BLaER1 (cell line): ENCODE measurements around the gene INO80.

ENCODE experiments used
- H3K27ac ChIP-seq: shearing (Covaris generic); formaldehyde crosslinking; 2 replicates; pipeline ENCODE4 v1.8.1; 2022
- H3K27me3 ChIP-seq: shearing (Covaris generic); formaldehyde crosslinking; 2 replicates; pipeline ENCODE4 v1.8.1; 2022
- H3K36me3 ChIP-seq: shearing (Covaris generic); formaldehyde crosslinking; 2 replicates; pipeline ENCODE4 v1.8.1; 2022
- H3K4me1 ChIP-seq: shearing (Covaris generic); formaldehyde crosslinking; 2 replicates; pipeline ENCODE4 v1.8.1; 2022
- H3K4me2 ChIP-seq: shearing (Covaris generic); formaldehyde crosslinking; 2 replicates; pipeline ENCODE4 v1.8.1; 2022
- H3K4me3 ChIP-seq: shearing (Covaris generic); formaldehyde crosslinking; 2 replicates; pipeline ENCODE4 v1.8.1; 2022
- H3K9ac ChIP-seq: shearing (Covaris generic); formaldehyde crosslinking; 2 replicates; pipeline ENCODE4 v1.8.1; 2022
- H3K9me3 ChIP-seq: shearing (Covaris generic); formaldehyde crosslinking; 2 replicates; pipeline ENCODE4 v1.8.1; 2022
- H4K20me1 ChIP-seq: shearing (Covaris generic); formaldehyde crosslinking; 2 replicates; pipeline ENCODE4 v1.8.1; 2022
- Cebpa-rat ChIP-seq: shearing (Covaris generic); IDR thresholded peaks from 2 replicates; pipeline ENCODE4 v1.8.1; 2022

INO80 gene

DNA sequence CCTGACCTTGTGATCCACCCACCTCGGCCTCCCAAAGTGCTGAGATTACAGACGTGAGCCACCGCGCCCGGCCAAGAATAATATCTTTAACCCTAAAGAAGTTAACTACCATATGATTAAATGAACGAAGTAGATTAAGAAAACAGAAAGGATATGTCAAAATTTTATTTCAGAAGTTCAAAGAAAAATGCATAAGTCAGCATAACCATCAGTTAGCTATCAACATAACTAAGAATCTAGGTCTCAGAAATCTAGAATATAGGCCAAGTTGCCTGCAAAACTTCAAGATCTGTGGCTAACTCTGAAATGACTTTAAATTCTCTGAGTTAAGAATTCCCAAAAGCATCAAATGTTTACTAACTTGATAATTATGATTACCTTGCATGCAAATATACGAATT lies 38.0 kb downstream of the INO80 start:
- no peaks in the 10 kb centered on the region for H3K9me3 ChIP-seq
- H3K27me3 ChIP-seq: no peaks in the 10 kb centered on the region
- peaks cover 96% of the 10 kb centered on the region for H3K36me3 ChIP-seq
- no peak overlapping the region for H3K4me3 ChIP-seq
- H3K9ac ChIP-seq: no peak overlapping the region
- H3K4me2 ChIP-seq: peak overlapping the region; percentile 60
- TF ChIP-seq Cebpa-rat: no peak
- H3K4me1 ChIP-seq: peaks cover 40% of the 10 kb centered on the region
- no peaks in the 10 kb centered on the region for H4K20me1 ChIP-seq
- peak overlapping the region; percentile 77; the same call in 1 of the 2 replicates for H3K27ac ChIP-seq

DNA sequence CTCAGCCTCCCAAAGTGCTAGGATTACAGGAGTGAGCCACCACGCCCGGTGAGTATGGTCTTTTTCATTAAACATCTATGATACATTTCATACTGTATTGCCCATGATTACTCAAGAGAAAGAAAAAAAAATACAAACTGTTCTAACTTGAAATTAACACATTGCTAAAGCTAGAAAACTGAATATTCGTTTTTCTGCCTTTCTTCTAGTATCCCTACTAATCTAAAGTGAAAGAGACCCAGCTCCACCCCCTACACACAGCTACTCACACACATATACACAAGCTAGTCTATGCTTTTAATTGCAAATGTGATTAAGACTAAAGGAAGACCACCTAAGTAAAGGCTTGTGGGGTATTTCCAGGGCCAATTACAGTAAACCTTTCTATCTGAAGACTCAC lies 43.1 kb downstream of the INO80 start:
- Histone ChIP-seq H3K27ac (no peak overlapping the region), H3K36me3 (peaks cover 96% of the 10 kb centered on the region), H3K27me3 (no peaks in the 10 kb centered on the region)

DNA sequence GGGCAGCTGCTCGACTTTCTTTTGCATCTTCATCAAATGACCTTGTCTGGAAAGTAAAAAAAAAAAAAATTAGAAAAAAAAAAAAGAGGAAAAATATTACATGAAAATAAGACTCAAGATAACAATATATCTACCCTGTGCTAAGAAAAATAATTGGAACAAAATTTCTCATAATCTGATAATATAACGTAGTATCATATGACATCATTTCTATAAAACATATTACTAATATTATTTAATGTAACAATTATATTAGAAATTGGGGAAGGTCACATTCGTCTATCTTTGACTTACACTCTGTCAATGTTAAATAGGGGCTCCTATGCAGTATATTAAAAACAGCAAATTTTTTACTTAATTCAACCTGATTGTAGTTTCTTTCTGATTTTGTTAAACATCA lies 44.1 kb downstream of the INO80 start:
- no peak for TF ChIP-seq Cebpa-rat
- no peak overlapping the region for H3K4me2 ChIP-seq
- H3K9me3 ChIP-seq: 0 out of 2 replicates have a peak, but pooled peaks cover 4% of the 10 kb centered on the region
- H3K4me3 ChIP-seq: no peak overlapping the region
- H4K20me1 ChIP-seq: no peaks in the 10 kb centered on the region
- no peak overlapping the region for H3K9ac ChIP-seq
- H3K36me3 ChIP-seq: peaks cover 96% of the 10 kb centered on the region
- peaks cover 33% of the 10 kb centered on the region for H3K4me1 ChIP-seq
- H3K27ac ChIP-seq: no peak overlapping the region
- no peaks in the 10 kb centered on the region for H3K27me3 ChIP-seq

More for the DNA sequence above, 43.1 kb downstream of the INO80 start:
- Histone ChIP-seq H3K9ac (no peak overlapping the region), H3K4me1 (peaks cover 32% of the 10 kb centered on the region), H3K4me3 (no peak overlapping the region), H3K9me3 (0 out of 2 replicates have a peak, but pooled peaks cover 4% of the 10 kb centered on the region), H4K20me1 (no peaks in the 10 kb centered on the region), H3K4me2 (no peak overlapping the region)
- TF ChIP-seq Cebpa-rat: no peak

DNA sequence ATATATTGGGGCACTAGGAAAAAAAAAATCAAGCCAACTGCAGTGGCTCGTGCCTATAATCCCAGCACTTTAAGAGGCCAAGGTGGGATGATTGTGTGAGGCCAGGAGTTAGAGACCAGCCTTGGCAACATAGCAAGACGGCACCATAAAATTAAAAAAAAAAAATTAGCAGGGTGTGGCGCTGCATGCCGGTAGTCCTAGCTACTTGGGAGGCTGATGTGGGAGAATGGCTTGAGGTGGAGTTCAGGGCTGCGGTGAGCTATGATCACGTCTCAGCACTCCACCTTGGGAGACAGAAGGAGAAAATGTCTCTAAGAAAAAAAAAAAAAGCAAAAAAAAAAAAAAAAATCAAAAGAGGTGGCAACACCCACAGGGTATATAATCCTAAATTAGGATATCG lies 49.6 kb downstream of the INO80 start:
- H3K36me3 ChIP-seq: peaks cover 96% of the 10 kb centered on the region
- H4K20me1 ChIP-seq: no peaks in the 10 kb centered on the region
- no peaks in the 10 kb centered on the region for H3K27me3 ChIP-seq
- TF ChIP-seq Cebpa-rat: no peak
- no peak overlapping the region for H3K4me3 ChIP-seq
- no peak overlapping the region for H3K9ac ChIP-seq
- H3K27ac ChIP-seq: no peak overlapping the region
- peaks cover 23% of the 10 kb centered on the region for H3K9me3 ChIP-seq
- peaks cover 33% of the 10 kb centered on the region for H3K4me1 ChIP-seq
- H3K4me2 ChIP-seq: no peak overlapping the region

DNA sequence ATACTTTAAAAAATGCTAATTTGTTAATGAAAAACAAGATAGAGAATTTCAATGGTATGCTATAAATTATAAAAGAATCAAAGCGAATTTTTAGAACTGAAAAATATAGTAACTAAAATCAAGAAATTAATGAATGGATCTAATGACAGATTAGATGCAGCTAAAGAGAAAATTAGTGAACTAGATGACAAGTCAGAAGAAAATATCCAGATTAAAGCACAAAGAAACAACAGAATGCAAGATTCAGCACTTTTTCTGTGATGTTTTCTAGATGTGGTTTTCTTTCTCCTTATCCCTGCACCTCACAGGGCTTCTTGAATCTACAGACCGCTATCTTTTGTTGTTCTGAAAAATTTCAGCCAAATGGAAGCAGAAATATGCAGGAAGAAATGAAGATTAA lies 54.4 kb downstream of the INO80 start:
- no peaks in the 10 kb centered on the region for H3K4me1 ChIP-seq
- peaks cover 36% of the 10 kb centered on the region for H3K9me3 ChIP-seq
- TF ChIP-seq Cebpa-rat: no peak
- peaks cover 99% of the 10 kb centered on the region for H3K36me3 ChIP-seq
- no peak overlapping the region for H3K27ac ChIP-seq
- H3K4me3 ChIP-seq: no peak overlapping the region
- H3K9ac ChIP-seq: no peak overlapping the region
- no peaks in the 10 kb centered on the region for H3K27me3 ChIP-seq
- H3K4me2 ChIP-seq: no peak overlapping the region
- H4K20me1 ChIP-seq: no peaks in the 10 kb centered on the region

DNA sequence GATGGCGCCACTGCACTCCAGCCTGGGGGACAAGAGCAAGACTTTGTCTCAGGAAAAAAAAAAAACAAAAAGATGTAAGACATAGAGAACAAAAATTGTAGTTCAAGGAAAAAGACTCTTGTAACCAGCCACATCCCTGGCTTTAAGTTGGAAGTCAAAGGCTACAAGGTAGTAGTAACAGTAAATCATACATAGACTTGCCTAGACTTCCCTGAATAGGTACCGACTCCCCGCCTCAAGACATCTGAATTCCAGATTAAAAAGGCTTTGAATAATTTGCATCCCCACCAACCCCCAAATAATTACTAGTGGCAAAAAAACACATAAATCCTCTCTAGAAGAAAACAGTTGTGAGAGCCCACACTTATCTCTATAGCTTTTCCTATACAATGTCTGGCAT lies 55.6 kb downstream of the INO80 start:
- TF ChIP-seq Cebpa-rat: no peak

DNA sequence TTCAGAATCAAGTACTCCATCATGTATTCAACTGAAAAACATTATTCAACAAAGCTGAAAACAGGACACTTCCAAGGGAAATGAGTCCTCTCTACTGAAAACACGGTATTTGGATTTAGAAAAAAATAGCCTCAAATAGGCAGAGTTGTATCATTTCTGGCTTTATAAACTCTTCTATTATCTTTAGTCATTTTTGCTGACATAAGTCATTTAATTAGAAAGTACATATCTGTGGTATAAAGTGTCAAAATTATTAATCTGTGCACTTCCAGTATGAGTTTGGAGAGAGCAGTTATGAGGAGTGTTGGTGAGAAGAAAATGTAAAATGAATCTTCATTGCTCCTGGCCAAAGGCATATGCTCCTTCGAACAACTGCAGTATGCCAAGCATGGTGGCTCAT lies 59.3 kb downstream of the INO80 start:
- no peak for TF ChIP-seq Cebpa-rat
- H3K4me1 ChIP-seq: no peaks in the 10 kb centered on the region
- no peaks in the 10 kb centered on the region for H3K27me3 ChIP-seq
- H3K9me3 ChIP-seq: peaks cover 17% of the 10 kb centered on the region
- no peaks in the 10 kb centered on the region for H4K20me1 ChIP-seq
- H3K4me3 ChIP-seq: no peak overlapping the region
- peaks cover 99% of the 10 kb centered on the region for H3K36me3 ChIP-seq
- H3K4me2 ChIP-seq: no peak overlapping the region
- no peak overlapping the region for H3K9ac ChIP-seq
- H3K27ac ChIP-seq: no peak overlapping the region

More for the DNA sequence above, 55.6 kb downstream of the INO80 start:
- Histone ChIP-seq H3K27ac (no peak overlapping the region), H4K20me1 (no peaks in the 10 kb centered on the region), H3K9ac (no peak overlapping the region), H3K4me3 (no peak overlapping the region), H3K4me1 (no peaks in the 10 kb centered on the region), H3K4me2 (no peak overlapping the region), H3K36me3 (peaks cover 99% of the 10 kb centered on the region), H3K9me3 (peaks cover 36% of the 10 kb centered on the region), H3K27me3 (no peaks in the 10 kb centered on the region)

DNA sequence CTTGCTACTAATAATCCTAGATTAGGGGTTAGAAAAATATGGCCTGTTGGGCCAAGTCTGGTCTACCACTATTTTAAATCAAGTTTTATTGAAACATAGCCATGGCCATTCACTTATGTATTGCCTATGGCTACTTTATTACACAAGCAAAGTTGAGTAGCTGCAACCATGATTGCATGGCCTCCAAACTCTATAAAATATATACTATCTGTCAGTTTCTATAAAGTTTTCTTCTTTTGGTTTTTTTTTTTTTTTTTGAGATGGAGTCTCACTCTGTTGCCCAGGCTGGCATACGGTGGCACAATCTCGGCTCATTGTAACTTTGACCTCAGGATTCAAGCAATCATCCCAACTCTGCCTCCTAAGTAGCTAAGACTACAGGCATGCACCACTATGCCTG lies 60.4 kb downstream of the INO80 start:
- H3K4me3 ChIP-seq: no peak overlapping the region
- H3K9me3 ChIP-seq: peaks cover 6% of the 10 kb centered on the region
- no peaks in the 10 kb centered on the region for H4K20me1 ChIP-seq
- H3K27ac ChIP-seq: no peak overlapping the region
- TF ChIP-seq Cebpa-rat: no peak
- H3K4me2 ChIP-seq: no peak overlapping the region
- peaks cover 99% of the 10 kb centered on the region for H3K36me3 ChIP-seq
- H3K27me3 ChIP-seq: no peaks in the 10 kb centered on the region
- no peak overlapping the region for H3K9ac ChIP-seq
- H3K4me1 ChIP-seq: no peaks in the 10 kb centered on the region

DNA sequence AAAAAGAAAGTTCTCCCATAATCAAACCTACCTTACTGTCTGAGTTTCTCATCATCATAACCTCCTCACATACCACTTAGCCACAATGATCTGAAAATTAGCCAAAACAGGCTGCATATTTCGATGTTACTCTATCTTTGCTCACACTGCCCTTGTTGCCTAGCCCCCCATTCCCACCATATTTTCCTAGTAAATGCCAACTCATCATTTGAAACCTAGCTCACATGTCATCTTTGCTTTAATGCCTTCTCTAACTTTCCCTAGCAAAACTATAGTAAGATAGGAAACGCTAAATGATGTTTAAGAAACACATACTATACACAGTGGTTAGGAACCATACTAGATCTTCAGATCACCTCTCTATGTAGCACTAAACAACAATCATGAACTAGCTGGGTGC lies 64.9 kb downstream of the INO80 start:
- Histone ChIP-seq H3K4me2 (no peak overlapping the region), H3K9ac (no peak overlapping the region), H3K4me1 (no peaks in the 10 kb centered on the region), H3K4me3 (no peak overlapping the region), H3K27me3 (no peaks in the 10 kb centered on the region), H4K20me1 (no peaks in the 10 kb centered on the region), H3K9me3 (no peaks in the 10 kb centered on the region), H3K36me3 (peaks cover 99% of the 10 kb centered on the region), H3K27ac (no peak overlapping the region)
- no peak for TF ChIP-seq Cebpa-rat

DNA sequence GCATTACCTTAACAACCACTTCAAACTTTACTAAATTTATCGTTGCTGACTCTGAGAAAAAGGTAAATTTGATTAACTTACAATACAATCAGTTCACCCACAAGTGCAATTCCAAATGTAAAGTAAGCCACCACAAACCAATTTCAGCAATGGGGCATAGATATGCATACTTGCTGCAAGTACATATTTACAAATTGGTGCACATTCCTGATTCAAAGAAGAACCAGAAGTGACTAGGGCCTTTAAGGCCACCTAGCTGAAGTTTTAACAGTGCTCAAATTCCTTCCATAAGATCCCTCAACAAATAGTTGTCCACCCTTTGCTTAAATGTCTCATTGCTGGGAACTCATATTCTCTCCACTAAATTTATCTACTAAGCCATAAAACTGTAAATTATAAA lies 67.2 kb downstream of the INO80 start:
- H3K9me3 ChIP-seq: no peaks in the 10 kb centered on the region
- no peaks in the 10 kb centered on the region for H3K27me3 ChIP-seq
- H3K4me2 ChIP-seq: no peak overlapping the region
- H4K20me1 ChIP-seq: peaks cover 11% of the 10 kb centered on the region; the same call in 1 of the 2 replicates
- no peak for TF ChIP-seq Cebpa-rat
- H3K27ac ChIP-seq: no peak overlapping the region
- H3K9ac ChIP-seq: no peak overlapping the region
- H3K36me3 ChIP-seq: peaks cover 99% of the 10 kb centered on the region
- no peak overlapping the region for H3K4me3 ChIP-seq
- H3K4me1 ChIP-seq: peaks cover 12% of the 10 kb centered on the region

DNA sequence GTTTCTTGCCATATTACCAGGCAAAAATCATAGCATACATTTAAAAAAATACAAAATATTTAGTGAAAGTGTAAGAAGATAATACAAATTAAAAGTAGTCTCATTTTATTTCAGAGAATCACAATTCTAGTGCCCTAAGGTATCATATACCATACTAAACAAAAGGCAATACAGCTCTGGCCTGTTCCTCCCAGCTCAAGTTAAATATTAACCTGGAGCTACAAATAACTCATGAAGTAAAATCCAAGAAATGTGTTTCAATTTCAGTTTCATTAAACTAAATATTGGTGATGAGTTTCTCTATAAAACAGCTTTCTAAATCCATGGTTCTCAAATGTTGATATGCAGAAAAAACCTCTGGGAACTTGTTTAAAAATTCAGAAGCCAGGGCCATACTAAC lies 67.7 kb downstream of the INO80 start:
- no peak for TF ChIP-seq Cebpa-rat
- Histone ChIP-seq H3K36me3 (peaks cover 99% of the 10 kb centered on the region), H3K27ac (no peak overlapping the region), H3K4me1 (peaks cover 12% of the 10 kb centered on the region), H3K9me3 (no peaks in the 10 kb centered on the region), H3K4me2 (no peak overlapping the region), H4K20me1 (peaks cover 11% of the 10 kb centered on the region; the same call in 1 of the 2 replicates), H3K4me3 (no peak overlapping the region), H3K27me3 (no peaks in the 10 kb centered on the region), H3K9ac (no peak overlapping the region)
